Sigmoid colon (tissue), 4 donors: Measurements from ENCODE around the gene NOS1AP.

Experiments used
- EP300 ChIP-seq, 4 donors: sonication (generic); formaldehyde crosslinking; IDR thresholded peaks; one replicate each; pipeline ENCODE4 v1.6.1; 2017; ENCODE audit warnings: antibody characterized with exemption in 4 of 4
- POLR2AphosphoS5 ChIP-seq, 4 donors: sonication (generic); formaldehyde crosslinking; IDR thresholded peaks; one replicate each; pipeline ENCODE4 v1.6.1; 2017; ENCODE audit warnings: antibody characterized with exemption in 4 of 4
- TF ChIP-seq, protein P1 (sequence below), 4 experiments: fragments of 450-650 bp in 3 of 4; fragments of 200-600 bp in 1 of 4; IDR thresholded peaks; one replicate each; pipeline ENCODE4 v1.5.1; 2016 to 2019; ENCODE audit warnings: antibody characterized with exemption in 4 of 4, mild to moderate bottlenecking in 3 of 4, moderate library complexity in 2 of 4

DNA sequence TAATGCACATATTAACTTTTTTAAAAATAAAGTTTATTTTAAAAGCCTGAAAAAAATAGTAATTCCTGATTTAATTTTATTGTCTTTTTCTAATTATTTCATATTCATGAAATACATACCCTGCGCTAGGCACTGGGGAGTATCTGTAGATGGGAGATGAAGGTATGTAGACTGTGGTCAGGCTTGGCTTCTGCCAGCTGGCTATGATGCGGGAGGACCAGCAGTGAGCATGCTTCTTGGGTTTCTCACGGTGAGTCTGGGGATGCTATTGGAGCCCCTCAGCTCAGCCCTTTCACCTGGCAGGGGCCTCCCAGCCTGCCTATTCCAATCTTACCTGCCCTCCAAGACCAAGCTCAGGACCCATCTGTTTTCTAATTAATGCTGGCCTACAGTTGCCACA lies 138.4 kb downstream of the NOS1AP start:
- TF ChIP-seq, protein P1, sequence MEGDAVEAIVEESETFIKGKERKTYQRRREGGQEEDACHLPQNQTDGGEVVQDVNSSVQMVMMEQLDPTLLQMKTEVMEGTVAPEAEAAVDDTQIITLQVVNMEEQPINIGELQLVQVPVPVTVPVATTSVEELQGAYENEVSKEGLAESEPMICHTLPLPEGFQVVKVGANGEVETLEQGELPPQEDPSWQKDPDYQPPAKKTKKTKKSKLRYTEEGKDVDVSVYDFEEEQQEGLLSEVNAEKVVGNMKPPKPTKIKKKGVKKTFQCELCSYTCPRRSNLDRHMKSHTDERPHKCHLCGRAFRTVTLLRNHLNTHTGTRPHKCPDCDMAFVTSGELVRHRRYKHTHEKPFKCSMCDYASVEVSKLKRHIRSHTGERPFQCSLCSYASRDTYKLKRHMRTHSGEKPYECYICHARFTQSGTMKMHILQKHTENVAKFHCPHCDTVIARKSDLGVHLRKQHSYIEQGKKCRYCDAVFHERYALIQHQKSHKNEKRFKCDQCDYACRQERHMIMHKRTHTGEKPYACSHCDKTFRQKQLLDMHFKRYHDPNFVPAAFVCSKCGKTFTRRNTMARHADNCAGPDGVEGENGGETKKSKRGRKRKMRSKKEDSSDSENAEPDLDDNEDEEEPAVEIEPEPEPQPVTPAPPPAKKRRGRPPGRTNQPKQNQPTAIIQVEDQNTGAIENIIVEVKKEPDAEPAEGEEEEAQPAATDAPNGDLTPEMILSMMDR (IDR thresholded peaks at IDR 0.05), result no peak
- no peak for TF ChIP-seq POLR2AphosphoS5 (IDR thresholded peaks at IDR 0.05)
- TF ChIP-seq EP300 (IDR thresholded peaks at IDR 0.05), result no peak
